ENCODE results near the gene RPL18.

Gene RPL18

GRCh38 chr19:48629297-48629598, 10.3 kb upstream of the RPL18 start:
- no peak for DNase-seq

GRCh38 chr19:48628486-48629296, 9.7 kb upstream of the RPL18 start:
- DNase-seq, result no peak

- no peak for DNase-seq
Measured at GRCh38 chr19:48627865-48628314, 8.9 kb upstream of the RPL18 start.

- DNase-seq, result no peak
Measured at GRCh38 chr19:48627201-48627864, 8.4 kb upstream of the RPL18 start.

- DNase-seq, result no peak
Measured at GRCh38 chr19:48625891-48626327, 6.9 kb upstream of the RPL18 start.

GRCh38 chr19:48624791-48625723, 6.1 kb upstream of the RPL18 start:
- DNase-seq, result no peak

GRCh38 chr19:48624067-48624594, 5.2 kb upstream of the RPL18 start:
- DNase-seq, result peak; percentile 98

- no peak for DNase-seq
Measured at GRCh38 chr19:48623556-48624066, 4.6 kb upstream of the RPL18 start.

- no peak for DNase-seq
Measured at GRCh38 chr19:48619692-48620585, 961 bp upstream of the RPL18 start.

GRCh38 chr19:48618278-48618915, 581 bp downstream of the RPL18 start:
- DNase-seq, result no peak

- DNase-seq, result no peak
Measured at GRCh38 chr19:48617146-48617937, 1.6 kb downstream of the RPL18 start.

- no peak for DNase-seq
Measured at GRCh38 chr19:48616491-48617056, 2.4 kb downstream of the RPL18 start.

- DNase-seq, result no peak
Measured at GRCh38 chr19:48616041-48616436, 2.9 kb downstream of the RPL18 start.

GRCh38 chr19:48615231-48616040, 3.5 kb downstream of the RPL18 start:
- DNase-seq, result no peak

- DNase-seq, result no peak
Measured at GRCh38 chr19:48614436-48615230, 4.3 kb downstream of the RPL18 start, which contains the start of gene FAM83E. Gene FAM83E (minus strand): TSS chr19:48615076. CDS start chr19:48613372, 1,704 bp downstream.

GRCh38 chr19:48613852-48614435, 5.0 kb downstream of the RPL18 start:
- no peak for DNase-seq

- no peak for DNase-seq
Measured at GRCh38 chr19:48613024-48613851, 5.7 kb downstream of the RPL18 start.

Measured in fibroblast of skin of right biceps (primary cell).